SK-N-SH (cell line): Measurements from ENCODE around the gene MACROD2.

Experiments
- EP300 ChIP-seq, 2 experiments: IDR thresholded peaks; 2 replicates each; pipeline versions ENCODE4 v1.4.0 to v1.6.1; 2012; ENCODE audit warnings: borderline replicate concordance in 1 of 2, low read depth in 1 of 2, low read length in 1 of 2
- FOXM1 ChIP-seq: IDR thresholded peaks from 2 replicates; pipeline ENCODE4 v1.4.0; 2012; ENCODE audit warnings: low read depth, mild to moderate bottlenecking
- POLR2AphosphoS5 ChIP-seq: IDR thresholded peaks from 2 replicates; pipeline ENCODE4 v1.6.1; 2012; ENCODE audit warnings: low read depth, low read length
- RAD21 ChIP-seq: IDR thresholded peaks from 2 replicates; pipeline ENCODE4 v1.6.1; 2012; ENCODE audit warnings: mild to moderate bottlenecking, low read length
- RXRA ChIP-seq: IDR thresholded peaks from 2 replicates; pipeline ENCODE4 v1.4.0; 2012; ENCODE audit warnings: low read depth, mild to moderate bottlenecking, borderline replicate concordance
- TF ChIP-seq, protein P1 (sequence below): fragments of 200-600 bp; sonication (generic); IDR thresholded peaks from 2 replicates; pipeline ENCODE4 v1.6.1; 2017; ENCODE audit warnings: antibody characterized with exemption, mild to moderate bottlenecking, moderate library complexity
- TF ChIP-seq, protein P2 (sequence below): IDR thresholded peaks from 2 replicates; pipeline ENCODE4 v1.4.0; 2012; ENCODE audit warnings: low read depth

- TF ChIP-seq, protein P1, sequence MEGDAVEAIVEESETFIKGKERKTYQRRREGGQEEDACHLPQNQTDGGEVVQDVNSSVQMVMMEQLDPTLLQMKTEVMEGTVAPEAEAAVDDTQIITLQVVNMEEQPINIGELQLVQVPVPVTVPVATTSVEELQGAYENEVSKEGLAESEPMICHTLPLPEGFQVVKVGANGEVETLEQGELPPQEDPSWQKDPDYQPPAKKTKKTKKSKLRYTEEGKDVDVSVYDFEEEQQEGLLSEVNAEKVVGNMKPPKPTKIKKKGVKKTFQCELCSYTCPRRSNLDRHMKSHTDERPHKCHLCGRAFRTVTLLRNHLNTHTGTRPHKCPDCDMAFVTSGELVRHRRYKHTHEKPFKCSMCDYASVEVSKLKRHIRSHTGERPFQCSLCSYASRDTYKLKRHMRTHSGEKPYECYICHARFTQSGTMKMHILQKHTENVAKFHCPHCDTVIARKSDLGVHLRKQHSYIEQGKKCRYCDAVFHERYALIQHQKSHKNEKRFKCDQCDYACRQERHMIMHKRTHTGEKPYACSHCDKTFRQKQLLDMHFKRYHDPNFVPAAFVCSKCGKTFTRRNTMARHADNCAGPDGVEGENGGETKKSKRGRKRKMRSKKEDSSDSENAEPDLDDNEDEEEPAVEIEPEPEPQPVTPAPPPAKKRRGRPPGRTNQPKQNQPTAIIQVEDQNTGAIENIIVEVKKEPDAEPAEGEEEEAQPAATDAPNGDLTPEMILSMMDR: no peak
- TF ChIP-seq EP300 (IDR thresholded peaks at IDR 0.05; ENCODE audit: borderline replicate concordance in 1 of 2, low read depth in 1 of 2, low read length in 1 of 2) (no peak), RXRA (no peak), POLR2AphosphoS5 (no peak), FOXM1 (no peak), RAD21 (no peak)
- TF ChIP-seq, protein P2, sequence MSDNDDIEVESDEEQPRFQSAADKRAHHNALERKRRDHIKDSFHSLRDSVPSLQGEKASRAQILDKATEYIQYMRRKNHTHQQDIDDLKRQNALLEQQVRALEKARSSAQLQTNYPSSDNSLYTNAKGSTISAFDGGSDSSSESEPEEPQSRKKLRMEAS: no peak
Observed at GRCh38 chr20:14531786-14532185, 536.5 kb downstream of the MACROD2 start.
